H9 (cell line): ENCODE data around the gene CPT1C. TPM values are rescaled to one million over a fixed set of nuclear protein-coding genes. Genes with fewer than 3 reads are reported as not detected.

Source experiments
- DNase-seq: peaks from one replicate; pipeline ENCODE4 v3.0.0-alpha.2; 2017
- H2AFZ ChIP-seq: one replicate; pipeline ENCODE4 v1.6.1; 2013; ENCODE audit warnings: mild to moderate bottlenecking, low read length, control low read depth, moderate library complexity
- H2AK5ac ChIP-seq: 2 replicates; pipeline ENCODE4 v1.6.1; 2013; ENCODE audit warnings: low read length, control low read depth, mixed read lengths; ENCODE audit not compliant: insufficient read length
- H2BK120ac ChIP-seq: one replicate; pipeline ENCODE4 v1.6.1; 2013; ENCODE audit warnings: low read depth, mild to moderate bottlenecking, low read length, control low read depth, inconsistent platforms; ENCODE audit not compliant: poor library complexity, severe bottlenecking
- H2BK12ac ChIP-seq: 2 replicates; pipeline ENCODE4 v1.6.1; 2013; ENCODE audit warnings: low read length, control low read depth, mixed read lengths, low read depth; ENCODE audit not compliant: insufficient read length
- H2BK15ac ChIP-seq: 2 replicates; pipeline ENCODE4 v1.6.1; 2013; ENCODE audit warnings: low read depth, low read length, control low read depth
- H2BK20ac ChIP-seq: one replicate; pipeline ENCODE4 v1.6.1; 2013; ENCODE audit warnings: low read depth, mild to moderate bottlenecking, low read length, control low read depth, inconsistent platforms; ENCODE audit not compliant: poor library complexity, severe bottlenecking
- H2BK5ac ChIP-seq: 2 replicates; pipeline ENCODE4 v1.6.1; 2013; ENCODE audit warnings: low read length, control low read depth, mixed read lengths; ENCODE audit not compliant: insufficient read length
- H3K14ac ChIP-seq: 2 replicates; pipeline ENCODE4 v1.6.1; 2013; ENCODE audit warnings: low read length, control low read depth; ENCODE audit not compliant: insufficient read depth
- H3K18ac ChIP-seq: 2 replicates; pipeline ENCODE4 v1.6.1; 2013; ENCODE audit warnings: low read depth, mild to moderate bottlenecking, mixed read lengths, low read length, control low read depth; ENCODE audit not compliant: insufficient read length
- H3K23ac ChIP-seq: 2 replicates; pipeline ENCODE4 v1.6.1; 2013; ENCODE audit warnings: low read length, control low read depth, mixed read lengths, low read depth; ENCODE audit not compliant: insufficient read length
- H3K23me2 ChIP-seq: 2 replicates; pipeline ENCODE4 v1.6.1; 2013; ENCODE audit warnings: low read depth, mild to moderate bottlenecking, mixed read lengths, low read length, control low read depth; ENCODE audit not compliant: insufficient read length, poor library complexity, severe bottlenecking
- H3K27ac ChIP-seq: 2 replicates; pipeline ENCODE4 v1.5.1; 2013; ENCODE audit warnings: low read length, control low read depth, mixed read lengths, low read depth; ENCODE audit not compliant: insufficient read length
- H3K27me3 ChIP-seq: 2 replicates; pipeline ENCODE4 v1.6.1; 2013; ENCODE audit warnings: low read length, control low read depth, inconsistent platforms; ENCODE audit not compliant: insufficient read depth
- H3K4ac ChIP-seq: 2 replicates; pipeline ENCODE4 v1.6.1; 2013; ENCODE audit warnings: low read depth, mild to moderate bottlenecking, control low read depth, inconsistent platforms, low read length, moderate library complexity
- H3K4me1 ChIP-seq: 2 replicates; pipeline ENCODE4 v1.6.1; 2013; ENCODE audit warnings: low read length, control low read depth, inconsistent platforms; ENCODE audit not compliant: insufficient read depth
- H3K4me2 ChIP-seq: 2 replicates; pipeline ENCODE4 v1.6.1; 2013; ENCODE audit warnings: low read length, control low read depth, mixed read lengths; ENCODE audit not compliant: insufficient read length, insufficient read depth
- H3K56ac ChIP-seq: 2 replicates; pipeline ENCODE4 v1.6.1; 2013; ENCODE audit warnings: low read depth, mild to moderate bottlenecking, mixed read lengths, low read length, control low read depth; ENCODE audit not compliant: insufficient read length
- H3K79me1 ChIP-seq: 2 replicates; pipeline ENCODE4 v1.6.1; 2013; ENCODE audit warnings: low read depth, mild to moderate bottlenecking, moderate library complexity, low read length, control low read depth, inconsistent platforms; ENCODE audit not compliant: insufficient read depth, poor library complexity, severe bottlenecking
- H3K79me2 ChIP-seq: 2 replicates; pipeline ENCODE4 v1.6.1; 2013; ENCODE audit warnings: low read length, control low read depth, inconsistent platforms; ENCODE audit not compliant: insufficient read depth
- H3K9ac ChIP-seq: 2 replicates; pipeline ENCODE4 v1.6.1; 2013; ENCODE audit warnings: low read length, control low read depth, mixed read lengths; ENCODE audit not compliant: insufficient read length; ENCODE audit errors: extremely low read depth
- H3K9me3 ChIP-seq: one replicate; pipeline ENCODE4 v1.6.1; 2013; ENCODE audit warnings: low read depth, low read length, inconsistent platforms; ENCODE audit not compliant: control insufficient read depth
- H3T11ph ChIP-seq: one replicate; pipeline ENCODE4 v1.6.1; 2013; ENCODE audit warnings: mild to moderate bottlenecking, low read length, control low read depth, inconsistent platforms
- H4K20me1 ChIP-seq: one replicate; pipeline ENCODE4 v1.6.1; 2013; ENCODE audit not compliant: control insufficient read depth, insufficient read length, insufficient read depth
- H4K5ac ChIP-seq: 2 replicates; pipeline ENCODE4 v1.6.1; 2013; ENCODE audit warnings: low read depth, mild to moderate bottlenecking, mixed read lengths, low read length, control low read depth; ENCODE audit not compliant: insufficient read length
- H4K8ac ChIP-seq: replicated peaks from 2 replicates; pipeline ENCODE4 v1.6.1; 2013; ENCODE audit warnings: low read length, control low read depth, mixed read lengths, low read depth; ENCODE audit not compliant: insufficient read length
- H4K91ac ChIP-seq: 2 replicates; pipeline ENCODE4 v1.6.1; 2013; ENCODE audit warnings: low read depth, mild to moderate bottlenecking, moderate library complexity, mixed read lengths, low read length, control low read depth; ENCODE audit not compliant: insufficient read length
- H3K27ac Mint-ChIP-seq, 3 experiments: 2 replicates in 2 of 3; 3 replicates in 1 of 3; pipeline ENCODE4 v1.8.0; 2020 to 2021; ENCODE audit warnings: mixed read lengths in 3 of 3, mild to moderate bottlenecking in 1 of 3, moderate library complexity in 1 of 3
- H3K27me3 Mint-ChIP-seq: 2 replicates; pipeline ENCODE4 v1.8.0; 2021; ENCODE audit warnings: low read depth, mild to moderate bottlenecking, moderate library complexity, mixed read lengths
- H3K36me3 Mint-ChIP-seq, 3 experiments: 2 replicates in 2 of 3; 3 replicates in 1 of 3; pipeline ENCODE4 v1.8.0; 2020 to 2021; ENCODE audit warnings: low read depth in 3 of 3, mixed read lengths in 3 of 3; ENCODE audit not compliant: insufficient read depth in 1 of 3
- H3K4me1 Mint-ChIP-seq, 2 experiments: 2 replicates each; pipeline ENCODE4 v1.8.0; 2020; ENCODE audit warnings: mixed read lengths in 2 of 2
- H3K4me3 Mint-ChIP-seq, 2 experiments: 2 replicates in 1 of 2; 3 replicates in 1 of 2; pipeline ENCODE4 v1.8.0; 2020 to 2021; ENCODE audit warnings: mild to moderate bottlenecking in 2 of 2, mixed read lengths in 2 of 2, moderate library complexity in 1 of 2
- H3K9me3 Mint-ChIP-seq, 2 experiments: 2 replicates in 1 of 2; 3 replicates in 1 of 2; pipeline ENCODE4 v1.8.0; 2020; ENCODE audit warnings: mild to moderate bottlenecking in 2 of 2, mixed read lengths in 2 of 2, moderate library complexity in 1 of 2
- CTCF ChIP-seq: fragments of 200-600 bp; sonication (generic); conservative IDR thresholded peaks from 3 replicates; pipeline ENCODE4 v1.8.0; 2021; ENCODE audit warnings: antibody characterized with exemption, mild to moderate bottlenecking
- WGBS: extraction: QIAGEN DNeasy Blood & Tissue Kit; methylation state at CpG from one replicate; pipeline ENCODE4 v1.1.7; 2013; ENCODE audit warnings: missing lambda C conversion rate, low lambda C conversion rate, mixed read lengths; ENCODE audit not compliant: insufficient read length; ENCODE audit errors: extremely low coverage; 5-methylcytosine and 5-hydroxymethylcytosine counted together
- total RNA-seq: library from RNA; stranded (reverse); gene quantifications from 2 replicates; pipeline ENCODE4 v1.2.1, GENCODE V29; 2021

Gene CPT1C
- total RNA-seq, 1 experiment from 2014 or later = 74.6 TPM

GRCh38 chr19:49686503-49687088 is 4.3 kb upstream of the CPT1C start:
- H3K18ac ChIP-seq = no peak overlapping the region
- no peak overlapping the region for H3K23ac ChIP-seq
- no peak overlapping the region for H2AFZ ChIP-seq
- peaks cover 28 to 50% of the 10 kb centered on the region in 2 experiments for H3K4me1 Mint-ChIP-seq
- H2BK20ac ChIP-seq = no peak overlapping the region
- H2BK15ac ChIP-seq = no peak overlapping the region
- peaks cover 10% of the 10 kb centered on the region; the same call in 1 of the 2 replicates for H3K4me1 ChIP-seq
- peaks cover 0 to 3% of the 10 kb centered on the region in 2 experiments; a peak in 2 of 5 replicates for H3K9me3 Mint-ChIP-seq
- peaks cover 18% of the 10 kb centered on the region for H3K23me2 ChIP-seq
- no peaks in the 10 kb centered on the region for H3K79me2 ChIP-seq
- H3K27me3 ChIP-seq = no peaks in the 10 kb centered on the region
- no peaks in the 10 kb centered on the region for H4K20me1 ChIP-seq
- H3K9ac ChIP-seq = no peak overlapping the region
- no peak overlapping the region for H3K27ac ChIP-seq
- H3K4me3 Mint-ChIP-seq = no peak overlapping the region; a peak in 1 of 5 replicates
- H4K8ac ChIP-seq = no peak overlapping the region
- no peak overlapping the region for H4K91ac ChIP-seq
- TF ChIP-seq CTCF = no peak
- H2BK120ac ChIP-seq = no peak overlapping the region
- peak overlapping the region in 1 of 3 experiments; percentile 80; a peak in 2 of 7 replicates for H3K27ac Mint-ChIP-seq
- H3K4ac ChIP-seq = no peak overlapping the region
- DNase-seq = no peak
- no peaks in the 10 kb centered on the region for H3K9me3 ChIP-seq
- H4K5ac ChIP-seq = no peak overlapping the region
- no peak overlapping the region for H2AK5ac ChIP-seq
- H3K27me3 Mint-ChIP-seq = no peaks in the 10 kb centered on the region; the same call in 1 of the 2 replicates
- H2BK12ac ChIP-seq = no peak overlapping the region
- WGBS = no CpG with 5 or more reads among the region's 27 CpGs
- no peak overlapping the region for H3T11ph ChIP-seq
- peaks cover 2% of the 10 kb centered on the region for H3K79me1 ChIP-seq
- no peak overlapping the region for H2BK5ac ChIP-seq
- H3K56ac ChIP-seq = no peak overlapping the region
- H3K4me2 ChIP-seq = no peak overlapping the region
- no peak overlapping the region for H3K14ac ChIP-seq
- H3K36me3 Mint-ChIP-seq = peaks cover 40 to 70% (median 55%) of the 10 kb centered on the region in 3 experiments
